GM18502 (cell line): ENCODE results near the gene PRR19.
"Not testable (repeated sequence)": the region's sequence is repeated elsewhere in the genome, so short reads cannot be mapped to it uniquely, and the experiment has no call there.

ENCODE experiments used
- ATAC-seq: cut with Tn5 transposase; IDR thresholded peaks from one replicate; pipeline ENCODE4 v1.9.1; 2021; ENCODE audit warnings: mild to moderate bottlenecking; ENCODE audit not compliant: unreplicated experiment, poor library complexity

Gene PRR19, protein sequence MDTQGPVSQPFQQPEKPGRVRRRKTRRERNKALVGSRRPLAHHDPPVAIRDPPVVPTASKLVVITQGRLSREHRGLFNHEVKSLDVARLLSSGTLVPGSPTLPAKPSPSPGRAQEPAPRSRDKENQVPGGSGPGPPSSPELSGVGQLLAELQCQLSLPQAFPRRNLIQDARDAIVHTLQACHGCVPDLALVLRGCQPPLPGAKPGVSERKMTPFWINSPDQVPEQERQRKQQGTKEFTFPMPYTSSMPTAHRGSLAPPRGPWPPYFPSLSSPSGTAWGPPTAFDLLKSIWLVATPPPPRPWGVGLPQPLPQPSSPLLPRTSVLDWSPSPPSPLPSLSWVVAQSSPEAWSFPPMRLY

DNA sequence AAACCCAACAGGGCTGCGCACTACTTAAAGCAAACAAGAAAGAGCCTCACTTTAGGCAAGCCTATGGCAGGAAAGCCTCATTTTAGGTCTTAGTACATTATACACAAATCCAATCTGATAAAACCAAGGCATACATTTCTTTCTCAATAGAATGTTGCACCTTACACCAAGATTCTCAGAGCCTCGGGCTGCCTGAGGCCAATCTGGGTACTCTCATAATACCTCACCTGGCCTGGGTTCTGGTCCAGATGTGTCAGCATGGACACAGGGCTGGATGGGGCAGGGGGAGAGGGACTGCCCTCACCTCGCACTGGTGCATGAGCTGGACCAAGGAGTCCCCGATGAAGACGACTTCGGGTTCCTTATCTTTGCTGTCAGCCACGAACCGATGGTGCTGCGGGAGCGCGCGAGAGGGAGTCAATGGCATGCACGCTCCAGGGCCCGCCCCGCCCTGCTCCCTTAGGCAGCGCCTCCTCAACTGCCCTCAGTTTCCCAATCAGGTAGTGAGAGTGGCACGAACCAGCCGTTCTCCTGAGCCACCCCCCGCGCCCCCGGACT, at the start of gene PRR19:
TSS of gene PRR19 (plus strand) at position 487 of the 558 bp plus-strand sequence. CDS start 7,453 bp downstream, outside the sequence.
- ATAC-seq = peak; percentile 15

- ATAC-seq = no peak
Observed at GRCh38 chr19:42252365-42253244, 49.3 kb upstream of the PRR19 start.

DNA sequence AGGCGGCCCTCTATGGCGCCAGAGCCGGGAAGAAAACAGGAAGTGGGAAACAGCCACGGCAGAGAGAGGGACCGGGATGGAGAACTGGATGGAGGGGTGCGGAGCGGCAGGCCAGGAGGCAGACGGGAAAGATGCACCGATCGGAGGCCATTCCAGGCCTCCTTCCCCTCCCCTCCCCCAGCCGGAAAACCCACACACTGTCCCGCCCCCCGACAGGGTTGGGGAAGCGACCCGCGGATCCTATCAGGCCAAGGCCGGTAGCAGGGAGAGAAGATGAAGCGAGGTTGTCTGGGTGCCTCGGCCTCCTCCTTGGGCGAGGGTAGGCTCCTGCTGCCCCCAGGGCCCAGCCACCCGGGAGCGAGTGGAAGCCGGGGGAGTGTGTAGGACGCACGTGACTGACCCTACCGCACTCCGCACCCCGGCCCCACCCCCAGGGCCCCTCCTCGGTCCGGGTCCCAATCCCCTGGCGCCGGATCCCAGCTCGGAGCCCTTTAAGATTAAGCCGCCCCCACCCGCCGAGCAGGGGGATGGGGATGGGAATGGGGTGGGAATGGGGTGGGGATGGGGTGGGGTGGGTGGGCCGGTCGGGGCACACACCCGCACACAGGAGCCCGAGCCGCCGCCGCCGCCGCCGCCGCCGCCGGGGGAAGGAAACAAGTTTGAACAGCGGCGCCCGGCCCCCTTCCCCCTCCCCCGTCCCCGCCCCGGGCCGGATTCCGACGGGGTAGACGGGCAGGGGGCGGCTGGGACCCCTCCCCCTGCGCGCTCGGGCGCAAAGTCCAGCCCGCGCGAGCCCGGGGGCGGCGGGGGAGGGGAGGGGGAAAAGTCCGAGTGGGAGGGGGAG, 48.5 kb upstream of the PRR19 start:
- peak; percentile 31 for ATAC-seq

- ATAC-seq = peak; percentile 23
Observed at GRCh38 chr19:42254089-42254849, 47.7 kb upstream of the PRR19 start.

DNA sequence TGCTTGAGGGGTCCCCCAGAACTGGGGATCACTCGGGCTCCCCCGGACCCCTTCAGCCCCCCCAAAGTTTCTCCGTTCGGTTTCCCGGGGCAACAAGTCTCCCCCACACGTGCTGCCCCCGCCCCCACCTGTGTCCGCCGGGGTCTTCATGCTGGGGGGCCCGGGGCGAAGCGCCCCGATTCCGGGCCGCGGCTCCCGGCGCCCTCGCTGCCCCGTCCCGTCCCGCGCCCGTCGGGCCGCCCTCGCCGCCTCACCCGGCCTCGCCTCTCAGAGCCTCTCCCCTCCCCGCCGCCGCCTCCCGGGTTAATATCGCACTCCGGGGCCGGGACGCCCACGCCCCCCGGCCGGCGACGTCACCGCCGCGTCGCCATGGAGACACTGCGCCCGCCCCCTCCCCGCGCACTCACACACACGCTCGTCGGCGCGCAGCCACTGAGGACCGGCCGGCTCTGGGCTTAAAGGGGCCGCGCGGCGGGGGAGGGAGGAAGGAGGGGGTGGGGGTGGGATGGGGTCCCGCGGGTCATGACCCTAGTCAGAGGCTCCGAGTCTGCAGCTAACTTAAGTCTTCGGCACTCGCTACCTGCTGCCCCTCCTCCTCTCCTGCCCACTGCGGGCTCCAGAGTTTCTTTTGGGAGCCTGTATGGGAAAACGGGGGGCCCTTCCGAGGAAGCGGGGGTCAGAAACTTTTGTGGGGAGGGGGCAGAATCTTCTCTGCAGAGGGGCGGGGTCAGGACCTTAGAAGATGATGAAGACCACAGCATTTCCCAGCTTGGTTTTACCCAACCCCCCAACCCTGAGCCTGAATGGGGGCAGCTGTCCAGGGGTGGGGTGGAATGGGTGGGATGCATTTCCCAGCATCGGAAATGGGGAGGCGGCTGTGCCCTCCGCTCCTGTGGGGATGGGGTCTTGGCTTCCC, 46.8 kb upstream of the PRR19 start, which contains the start of gene ERF:
TSS of gene ERF (minus strand) at position 279 of the 916 bp plus-strand sequence. CDS start at position 150, 129 bp downstream.
- peak; percentile 68 for ATAC-seq

- no peak for ATAC-seq
Observed at GRCh38 chr19:42255766-42256745, 45.9 kb upstream of the PRR19 start.

DNA sequence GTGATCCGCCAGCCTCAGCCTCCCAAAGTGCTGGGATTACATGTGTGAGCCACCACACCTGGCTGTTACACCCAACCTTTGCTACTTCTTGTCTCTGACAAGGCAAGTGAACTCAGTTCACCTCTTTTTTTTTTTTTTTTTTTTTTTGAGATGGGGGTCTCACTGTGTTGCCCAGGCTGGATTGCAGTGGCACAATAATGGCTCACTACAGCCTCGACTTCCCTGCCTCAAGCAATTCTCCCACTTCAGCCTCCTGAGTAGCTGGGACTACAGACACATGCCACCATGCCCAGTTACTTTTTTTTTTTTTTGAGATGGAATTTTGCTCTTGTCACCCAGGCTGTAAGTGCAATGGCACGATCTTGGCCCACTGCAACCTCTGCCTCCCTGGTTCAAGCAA, 44.1 kb upstream of the PRR19 start:
- not testable (repeated sequence) for ATAC-seq

DNA sequence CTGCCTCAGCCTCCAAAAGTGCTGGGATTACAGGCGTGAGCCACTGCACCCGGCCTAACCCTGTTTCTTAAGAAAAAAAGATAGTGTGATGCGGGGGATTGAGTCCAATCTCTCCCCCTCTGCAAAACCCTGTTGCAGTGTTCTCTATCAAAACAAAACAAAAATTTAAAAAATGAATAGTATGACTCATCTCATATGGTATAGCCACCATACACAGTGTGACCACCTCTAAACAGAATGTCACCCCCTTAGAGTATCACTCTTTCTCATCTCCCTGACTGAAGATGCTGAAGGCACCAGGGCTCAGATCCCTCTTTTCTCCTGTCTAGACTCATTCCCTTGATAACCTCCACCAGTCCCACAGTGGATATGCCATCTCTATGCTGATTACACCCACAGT, 40.2 kb upstream of the PRR19 start:
- ATAC-seq = no peak

- ATAC-seq = not testable (repeated sequence)
Observed at GRCh38 chr19:42266105-42266504, 35.8 kb upstream of the PRR19 start.

DNA sequence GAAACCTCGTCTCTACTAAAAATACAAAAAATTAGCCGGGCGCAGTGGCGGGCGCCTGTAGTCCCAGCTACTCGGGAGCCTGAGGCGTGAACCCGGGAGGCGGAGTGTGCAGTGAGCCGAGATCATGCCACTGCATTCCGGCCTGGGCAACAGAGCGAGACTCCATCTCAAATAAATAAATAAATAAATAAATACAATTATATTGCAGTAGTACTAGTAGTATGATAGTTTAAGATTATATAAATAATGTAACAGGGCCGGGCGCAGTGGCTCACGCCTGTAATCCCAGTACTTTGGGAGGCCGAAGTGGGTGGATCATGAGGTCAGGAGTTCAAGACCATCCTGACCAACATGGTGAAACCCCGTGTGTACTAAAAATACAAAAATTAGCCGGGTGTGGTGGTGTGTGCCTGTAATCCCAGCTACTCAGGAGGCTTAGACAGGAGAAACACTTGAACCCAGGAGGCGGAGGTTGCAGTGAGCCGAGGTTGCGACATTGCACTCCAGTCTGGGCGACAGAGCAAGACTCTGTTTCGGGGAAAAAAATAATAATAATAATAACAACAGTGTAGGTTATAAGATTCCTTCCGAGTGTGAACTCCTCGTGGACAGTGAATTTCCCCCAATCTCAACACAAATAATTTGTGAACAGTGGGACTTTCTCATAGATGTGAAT, 34.9 kb upstream of the PRR19 start:
- ATAC-seq = not testable (repeated sequence)

GRCh38 chr19:42267644-42268141, 34.2 kb upstream of the PRR19 start:
- no peak for ATAC-seq

- ATAC-seq = peak; percentile 60
Observed at GRCh38 chr19:42268142-42268703, 33.7 kb upstream of the PRR19 start.

- ATAC-seq = peak; percentile 76
Observed at GRCh38 chr19:42268704-42269477, 33.0 kb upstream of the PRR19 start, which contains the start of gene CIC. Gene CIC (plus strand): TSS chr19:42269252. CDS start chr19:42271784, 2,532 bp downstream.

GRCh38 chr19:42269478-42270345, 32.2 kb upstream of the PRR19 start:
- ATAC-seq = no peak
